Cardiac fibroblast (primary cell): ENCODE results near the gene TMEM127.
"Not testable (repeated sequence)": the region's sequence is repeated elsewhere in the genome, so short reads cannot be mapped to it uniquely, and the experiment has no call there.

Source experiments
- DNase-seq, 2 donors: peaks; one replicate each; pipeline versions ENCODE4 v3.0.0 to v3.0.0-alpha.2; 2010; ENCODE audit warnings: low read depth in 2 of 2
- H3K4me3 ChIP-seq, 2 donors: replicated peaks in 1 of 2; 1 replicate in 1 of 2; 2 replicates in 1 of 2; pipeline ENCODE4 v1.5.1; 2011; ENCODE audit warnings: low read depth in 2 of 2, low read length in 2 of 2, mild to moderate bottlenecking in 2 of 2, moderate library complexity in 1 of 2
- CTCF ChIP-seq: IDR thresholded peaks from one replicate; pipeline ENCODE4 v1.5.1; 2011; ENCODE audit warnings: low read depth, mild to moderate bottlenecking, low read length, inconsistent platforms

TMEM127 gene

GRCh38 chr2:96233436-96233835 is 32.4 kb downstream of the TMEM127 start:
- DNase-seq: no peak
- TF ChIP-seq CTCF: no peak
- no peak overlapping the region for H3K4me3 ChIP-seq

- no peak for DNase-seq
- no peak for TF ChIP-seq CTCF
- H3K4me3 ChIP-seq: no peak overlapping the region
Measured at GRCh38 chr2:96231316-96231715, 34.5 kb downstream of the TMEM127 start.

GRCh38 chr2:96225016-96225533 is 40.7 kb downstream of the TMEM127 start:
- H3K4me3 ChIP-seq: no peak overlapping the region
- TF ChIP-seq CTCF: no peak
- no peak for DNase-seq

- not testable (repeated sequence) for DNase-seq, H3K4me3 ChIP-seq
Measured at GRCh38 chr2:96221106-96221505, 44.7 kb downstream of the TMEM127 start.

GRCh38 chr2:96219959-96220358 is 45.8 kb downstream of the TMEM127 start:
- H3K4me3 ChIP-seq, DNase-seq: not testable (repeated sequence)

- no peak for TF ChIP-seq CTCF
- H3K4me3 ChIP-seq: no peak overlapping the region
- no peak for DNase-seq
Measured at GRCh38 chr2:96218508-96219131, 47.2 kb downstream of the TMEM127 start.

- TF ChIP-seq CTCF: no peak
- DNase-seq: no peak
- no peak overlapping the region for H3K4me3 ChIP-seq
Measured at GRCh38 chr2:96214554-96214953, 51.2 kb downstream of the TMEM127 start.

- DNase-seq: no peak
- TF ChIP-seq CTCF: no peak
- H3K4me3 ChIP-seq: no peak overlapping the region
Measured at GRCh38 chr2:96213379-96213778, 52.4 kb downstream of the TMEM127 start.
